Loucy (cell line): Measurements from ENCODE around the gene ANAPC5.
"Not testable (repeated sequence)": the region's sequence is repeated elsewhere in the genome, so short reads cannot be mapped to it uniquely, and the experiment has no call there.

Experiments used
- H2AFZ ChIP-seq: fragments of 200-600 bp; sonication (generic); 2 replicates; pipeline ENCODE4 v1.6.0; 2016; ENCODE audit warnings: antibody characterized with exemption, mild to moderate bottlenecking, low read length, moderate library complexity
- H3F3A ChIP-seq: fragments of 200-600 bp; 2 replicates; pipeline ENCODE4 v1.6.0; 2016; ENCODE audit warnings: antibody characterized with exemption, low read depth, mild to moderate bottlenecking
- H3K27me3 ChIP-seq: fragments of 200-600 bp; sonication (generic); 2 replicates; pipeline ENCODE4 v1.6.1; 2014; ENCODE audit warnings: low read length, mild to moderate bottlenecking; ENCODE audit not compliant: insufficient read depth, poor library complexity, severe bottlenecking
- H3K36me3 ChIP-seq: fragments of 200-600 bp; sonication (generic); 2 replicates; pipeline ENCODE4 v1.6.1; 2016; ENCODE audit warnings: low read length; ENCODE audit not compliant: insufficient read depth
- H3K4me1 ChIP-seq: fragments of 200-600 bp; sonication (generic); 2 replicates; pipeline ENCODE4 v1.5.1; 2014; ENCODE audit warnings: low read length, mild to moderate bottlenecking; ENCODE audit not compliant: insufficient read depth, poor library complexity, severe bottlenecking
- H3K4me2 ChIP-seq: fragments of 200-600 bp; sonication (generic); 2 replicates; pipeline ENCODE4 v1.6.0; 2014; ENCODE audit warnings: antibody characterized with exemption, low read length, low read depth, mild to moderate bottlenecking; ENCODE audit not compliant: poor library complexity, severe bottlenecking
- H3K4me3 ChIP-seq: fragments of 200-600 bp; sonication (generic); 2 replicates; pipeline ENCODE4 v1.5.1; 2014; ENCODE audit warnings: low read length, mild to moderate bottlenecking, mixed read lengths; ENCODE audit not compliant: poor library complexity, severe bottlenecking
- H3K79me2 ChIP-seq: fragments of 200-600 bp; sonication (generic); 2 replicates; pipeline ENCODE4 v1.6.1; 2014; ENCODE audit warnings: low read length; ENCODE audit not compliant: insufficient read depth
- H3K9ac ChIP-seq: fragments of 200-600 bp; sonication (generic); 2 replicates; pipeline ENCODE4 v1.6.0; 2014; ENCODE audit warnings: mild to moderate bottlenecking, low read depth, low read length, moderate library complexity; ENCODE audit not compliant: poor library complexity, severe bottlenecking
- H3K9me2 ChIP-seq: fragments of 200-600 bp; sonication (generic); replicated peaks from 2 replicates; pipeline ENCODE4 v1.6.1; 2016; ENCODE audit warnings: low read depth, low read length, mixed read lengths
- H3K9me3 ChIP-seq: fragments of 200-600 bp; sonication (generic); 2 replicates; pipeline ENCODE4 v1.6.1; 2014; ENCODE audit warnings: mild to moderate bottlenecking, antibody characterized with exemption, low read length, low read depth; ENCODE audit not compliant: insufficient read depth
- H4K20me1 ChIP-seq: fragments of 200-600 bp; sonication (generic); 2 replicates; pipeline ENCODE4 v1.6.0; 2014; ENCODE audit warnings: antibody characterized with exemption, low read length, mild to moderate bottlenecking; ENCODE audit not compliant: insufficient read depth, poor library complexity, severe bottlenecking
- CTCF ChIP-seq: fragments of 200-600 bp; sonication (generic); conservative IDR thresholded peaks from 2 replicates; pipeline ENCODE4 v1.5.1; 2014; ENCODE audit warnings: mild to moderate bottlenecking, antibody characterized with exemption, low read length
- EZH2phosphoT487 ChIP-seq: fragments of 200-600 bp; IDR thresholded peaks from 2 replicates; pipeline ENCODE4 v1.6.1; 2018; ENCODE audit warnings: antibody characterized with exemption, mild to moderate bottlenecking, moderate library complexity, borderline replicate concordance

ANAPC5 gene

GRCh38 chr12:121282072-121282742 is 70.0 kb downstream of the ANAPC5 start:
- H3F3A ChIP-seq, result no peaks in the 10 kb centered on the region
- no peaks in the 10 kb centered on the region for H4K20me1 ChIP-seq

GRCh38 chr12:121281116-121281515 is 71.1 kb downstream of the ANAPC5 start:
- not testable (repeated sequence) for H3K4me1 ChIP-seq, H3K79me2 ChIP-seq, H3F3A ChIP-seq, H4K20me1 ChIP-seq, H2AFZ ChIP-seq, H3K27me3 ChIP-seq, H3K9me2 ChIP-seq, H3K4me2 ChIP-seq, H3K9me3 ChIP-seq, H3K4me3 ChIP-seq, H3K9ac ChIP-seq, H3K36me3 ChIP-seq

More at GRCh38 chr12:121282072-121282742, 70.0 kb downstream of the ANAPC5 start:
- H3K4me2 ChIP-seq, result no peak overlapping the region
- H3K79me2 ChIP-seq, result no peaks in the 10 kb centered on the region
- H3K9ac ChIP-seq, result no peak overlapping the region
- no peak for TF ChIP-seq EZH2phosphoT487
- no peak for TF ChIP-seq CTCF
- no peak overlapping the region for H3K4me3 ChIP-seq
- no peaks in the 10 kb centered on the region for H3K9me2 ChIP-seq
- H3K36me3 ChIP-seq, result no peaks in the 10 kb centered on the region
- H2AFZ ChIP-seq, result no peak overlapping the region
- no peaks in the 10 kb centered on the region for H3K9me3 ChIP-seq
- no peaks in the 10 kb centered on the region for H3K4me1 ChIP-seq
- no peaks in the 10 kb centered on the region for H3K27me3 ChIP-seq

GRCh38 chr12:121280531-121280930 is 71.7 kb downstream of the ANAPC5 start:
- H3K79me2 ChIP-seq, H3F3A ChIP-seq, H3K9ac ChIP-seq: not testable (repeated sequence)

GRCh38 chr12:121279507-121279915 is 72.7 kb downstream of the ANAPC5 start:
- H3K4me3 ChIP-seq, result no peak overlapping the region
- no peak overlapping the region for H3K4me2 ChIP-seq
- no peaks in the 10 kb centered on the region for H3K36me3 ChIP-seq
- no peaks in the 10 kb centered on the region for H4K20me1 ChIP-seq
- H2AFZ ChIP-seq, result no peak overlapping the region
- H3K9ac ChIP-seq, result no peak overlapping the region
- H3K27me3 ChIP-seq, result no peaks in the 10 kb centered on the region
- TF ChIP-seq EZH2phosphoT487 (no peak), CTCF (no peak)
- H3K4me1 ChIP-seq, result no peaks in the 10 kb centered on the region
- H3K79me2 ChIP-seq, result no peaks in the 10 kb centered on the region
- no peaks in the 10 kb centered on the region for H3K9me2 ChIP-seq
- no peaks in the 10 kb centered on the region for H3K9me3 ChIP-seq
- H3F3A ChIP-seq, result no peaks in the 10 kb centered on the region

More at GRCh38 chr12:121280531-121280930, 71.7 kb downstream of the ANAPC5 start:
- H3K4me1 ChIP-seq, H3K36me3 ChIP-seq, H2AFZ ChIP-seq, H3K9me2 ChIP-seq, H3K4me3 ChIP-seq, H3K27me3 ChIP-seq, H4K20me1 ChIP-seq, H3K4me2 ChIP-seq, H3K9me3 ChIP-seq: not testable (repeated sequence)
